Measurements from ENCODE around the gene MPHOSPH8.
"Not testable (repeated sequence)": the region's sequence is repeated elsewhere in the genome, so short reads cannot be mapped to it uniquely, and the experiment has no call there.

The MPHOSPH8 gene

GRCh38 chr13:19676168-19676567, 42.7 kb downstream of the MPHOSPH8 start:
- DNase-seq, result no peak
- peaks cover 16 to 48% (median 30%) of the 10 kb centered on the region in 4 experiments for H3K36me3 ChIP-seq (ENCODE audit: control insufficient read depth in 4 of 4, insufficient read depth in 4 of 4, low read length in 3 of 4)
- no peak overlapping the region for H3K4me3 ChIP-seq (ENCODE audit: control insufficient read depth in 1 of 7, extremely low read depth in 1 of 7, insufficient read depth in 4 of 7, low read depth in 2 of 7, low read length in 6 of 7)
- POLR2A ChIA-PET, result no interaction called here
- H3K9me3 ChIP-seq (ENCODE audit: control extremely low read depth in 1 of 5, control insufficient read depth in 4 of 5, insufficient read depth in 2 of 5, low read depth in 1 of 5, low read length in 4 of 5), result no peaks in the 10 kb centered on the region
- no peaks in the 10 kb centered on the region for H3K27me3 ChIP-seq (replicated peaks in 2 of 5; ENCODE audit: control insufficient read depth in 4 of 5, insufficient read depth in 5 of 5, low read length in 4 of 5)
- no peak overlapping the region for H3K27ac ChIP-seq (ENCODE audit: insufficient read depth in 1 of 2, low read depth in 1 of 2, low read length in 2 of 2, poor library complexity in 1 of 2, severe bottlenecking in 2 of 2)
- WGBS (ENCODE audit: insufficient coverage), result 100% methylated on average over 1 of the region's 3 CpGs
- H3K4me1 ChIP-seq (ENCODE audit: control extremely low read depth in 1 of 4, control insufficient read depth in 4 of 4, insufficient read depth in 4 of 4, low read length in 3 of 4), result peaks cover 0 to 17% (median 6%) of the 10 kb centered on the region in 4 experiments
- CTCF ChIA-PET, result interaction anchor here (0.9 kb wide), 1 partner anchor 11 kb away, joined by 3 read pairs; no protein-coding TSS in a partner anchor

- Histone ChIP-seq H3K4me1 (ENCODE audit: control extremely low read depth in 1 of 4, control insufficient read depth in 4 of 4, insufficient read depth in 4 of 4, low read length in 3 of 4) (peaks cover 0 to 17% (median 10%) of the 10 kb centered on the region in 4 experiments), H3K4me3 (ENCODE audit: control insufficient read depth in 1 of 7, extremely low read depth in 1 of 7, insufficient read depth in 4 of 7, low read depth in 2 of 7, low read length in 6 of 7) (no peak overlapping the region), H3K36me3 (ENCODE audit: control insufficient read depth in 4 of 4, insufficient read depth in 4 of 4, low read length in 3 of 4) (peaks cover 0 to 9% (median 4%) of the 10 kb centered on the region in 4 experiments), H3K27me3 (replicated peaks in 2 of 5; ENCODE audit: control insufficient read depth in 4 of 5, insufficient read depth in 5 of 5, low read length in 4 of 5) (no peaks in the 10 kb centered on the region), H3K27ac (ENCODE audit: insufficient read depth in 1 of 2, low read depth in 1 of 2, low read length in 2 of 2, poor library complexity in 1 of 2, severe bottlenecking in 2 of 2) (no peak overlapping the region), H3K9me3 (ENCODE audit: control extremely low read depth in 1 of 5, control insufficient read depth in 4 of 5, insufficient read depth in 2 of 5, low read depth in 1 of 5, low read length in 4 of 5) (no peaks in the 10 kb centered on the region)
- ChIA-PET POLR2A (no interaction called here), CTCF (interaction anchor here (0.9 to 1.0 kb wide), 2 partner anchors 11 to 16 kb away, joined by 3 to 4 read pairs; no protein-coding TSS in a partner anchor)
- DNase-seq, result no peak
- WGBS (ENCODE audit: insufficient coverage), result 95% methylated on average over 6 of the region's 7 CpGs
These were observed 47.3 kb downstream of the MPHOSPH8 start for GRCh38 chr13:19680751-19681150.

GRCh38 chr13:19681517-19681916, 48.1 kb downstream of the MPHOSPH8 start:
- H3K9me3 ChIP-seq (ENCODE audit: control extremely low read depth in 1 of 5, control insufficient read depth in 4 of 5, insufficient read depth in 2 of 5, low read depth in 1 of 5, low read length in 4 of 5), result no peaks in the 10 kb centered on the region
- DNase-seq, result peak in 2 of 3 donors; percentile 33 to 40
- peak overlapping the region in 1 of 7 experiments; percentile 42 for H3K4me3 ChIP-seq (ENCODE audit: control insufficient read depth in 1 of 7, extremely low read depth in 1 of 7, insufficient read depth in 4 of 7, low read depth in 2 of 7, low read length in 6 of 7)
- H3K36me3 ChIP-seq (ENCODE audit: control insufficient read depth in 4 of 4, insufficient read depth in 4 of 4, low read length in 3 of 4), result peaks cover 0 to 3% (median under 1%) of the 10 kb centered on the region in 4 experiments
- H3K4me1 ChIP-seq (ENCODE audit: control extremely low read depth in 1 of 4, control insufficient read depth in 4 of 4, insufficient read depth in 4 of 4, low read length in 3 of 4), result peaks cover 0 to 17% (median 10%) of the 10 kb centered on the region in 4 experiments
- H3K27me3 ChIP-seq (replicated peaks in 2 of 5; ENCODE audit: control insufficient read depth in 4 of 5, insufficient read depth in 5 of 5, low read length in 4 of 5), result no peaks in the 10 kb centered on the region
- WGBS (ENCODE audit: insufficient coverage), result 80% methylated on average over 1 of the region's 2 CpGs
- ChIA-PET POLR2A (interaction anchor here (0.7 kb wide), 1 partner anchor 8 kb away, joined by 4 read pairs; no protein-coding TSS in a partner anchor), CTCF (interaction anchor here (0.9 kb wide), 1 partner anchor 15 kb away, joined by 3 read pairs; no protein-coding TSS in a partner anchor)
- H3K27ac ChIP-seq (ENCODE audit: insufficient read depth in 1 of 2, low read depth in 1 of 2, low read length in 2 of 2, poor library complexity in 1 of 2, severe bottlenecking in 2 of 2), result no peak overlapping the region

- Histone ChIP-seq H3K27me3 (replicated peaks in 2 of 5; ENCODE audit: control insufficient read depth in 4 of 5, insufficient read depth in 5 of 5, low read length in 4 of 5) (no peaks in the 10 kb centered on the region), H3K27ac (ENCODE audit: insufficient read depth in 1 of 2, low read depth in 1 of 2, low read length in 2 of 2, poor library complexity in 1 of 2, severe bottlenecking in 2 of 2) (no peak overlapping the region), H3K4me1 (ENCODE audit: control extremely low read depth in 1 of 4, control insufficient read depth in 4 of 4, insufficient read depth in 4 of 4, low read length in 3 of 4) (peaks cover 0 to 6% (median 5%) of the 10 kb centered on the region in 4 experiments), H3K4me3 (ENCODE audit: control insufficient read depth in 1 of 7, extremely low read depth in 1 of 7, insufficient read depth in 4 of 7, low read depth in 2 of 7, low read length in 6 of 7) (no peak overlapping the region), H3K9me3 (ENCODE audit: control extremely low read depth in 1 of 5, control insufficient read depth in 4 of 5, insufficient read depth in 2 of 5, low read depth in 1 of 5, low read length in 4 of 5) (no peaks in the 10 kb centered on the region), H3K36me3 (ENCODE audit: control insufficient read depth in 4 of 4, insufficient read depth in 4 of 4, low read length in 3 of 4) (peaks cover 0 to 8% (median 2%) of the 10 kb centered on the region in 4 experiments)
- ChIA-PET POLR2A (no interaction called here), CTCF (no interaction called here)
- no peak for DNase-seq
- 100% methylated on average over 1 of the region's 5 CpGs for WGBS (ENCODE audit: insufficient coverage)
These were observed 51.6 kb downstream of the MPHOSPH8 start for GRCh38 chr13:19685034-19685433.

GRCh38 chr13:19685437-19685836, 52.0 kb downstream of the MPHOSPH8 start:
- no peaks in the 10 kb centered on the region for H3K9me3 ChIP-seq (ENCODE audit: control extremely low read depth in 1 of 5, control insufficient read depth in 4 of 5, insufficient read depth in 2 of 5, low read depth in 1 of 5, low read length in 4 of 5)
- H3K4me1 ChIP-seq (ENCODE audit: control extremely low read depth in 1 of 4, control insufficient read depth in 4 of 4, insufficient read depth in 4 of 4, low read length in 3 of 4), result peaks cover 0 to 6% (median 5%) of the 10 kb centered on the region in 4 experiments
- POLR2A ChIA-PET, result no interaction called here
- no peaks in the 10 kb centered on the region for H3K27me3 ChIP-seq (replicated peaks in 2 of 5; ENCODE audit: control insufficient read depth in 4 of 5, insufficient read depth in 5 of 5, low read length in 4 of 5)
- H3K36me3 ChIP-seq (ENCODE audit: control insufficient read depth in 4 of 4, insufficient read depth in 4 of 4, low read length in 3 of 4), result peaks cover 0 to 10% (median 2%) of the 10 kb centered on the region in 4 experiments
- CTCF ChIA-PET, result no interaction called here
- H3K4me3 ChIP-seq (ENCODE audit: control insufficient read depth in 1 of 7, extremely low read depth in 1 of 7, insufficient read depth in 4 of 7, low read depth in 2 of 7, low read length in 6 of 7), result no peak overlapping the region
- no peak for DNase-seq
- no peak overlapping the region for H3K27ac ChIP-seq (ENCODE audit: insufficient read depth in 1 of 2, low read depth in 1 of 2, low read length in 2 of 2, poor library complexity in 1 of 2, severe bottlenecking in 2 of 2)

- H3K27ac ChIP-seq (ENCODE audit: insufficient read depth in 1 of 2, low read depth in 1 of 2, low read length in 2 of 2, poor library complexity in 1 of 2, severe bottlenecking in 2 of 2); DNase-seq; H3K4me3 ChIP-seq (ENCODE audit: control insufficient read depth in 1 of 7, extremely low read depth in 1 of 7, insufficient read depth in 4 of 7, low read depth in 2 of 7, low read length in 6 of 7); H3K4me1 ChIP-seq (ENCODE audit: control extremely low read depth in 1 of 4, control insufficient read depth in 4 of 4, insufficient read depth in 4 of 4, low read length in 3 of 4); CTCF ChIA-PET; POLR2A ChIA-PET; H3K27me3 ChIP-seq (replicated peaks in 2 of 5; ENCODE audit: control insufficient read depth in 4 of 5, insufficient read depth in 5 of 5, low read length in 4 of 5); H3K9me3 ChIP-seq (ENCODE audit: control extremely low read depth in 1 of 5, control insufficient read depth in 4 of 5, insufficient read depth in 2 of 5, low read depth in 1 of 5, low read length in 4 of 5): not testable (repeated sequence)
- 97% methylated on average over 6 of the region's 8 CpGs for WGBS (ENCODE audit: insufficient coverage)
- peaks cover 7 to 21% (median 12%) of the 10 kb centered on the region in 4 experiments for H3K36me3 ChIP-seq (ENCODE audit: control insufficient read depth in 4 of 4, insufficient read depth in 4 of 4, low read length in 3 of 4)
These were observed 58.0 kb downstream of the MPHOSPH8 start for GRCh38 chr13:19691447-19691846.

- H3K27me3 ChIP-seq (replicated peaks in 2 of 5; ENCODE audit: control insufficient read depth in 4 of 5, insufficient read depth in 5 of 5, low read length in 4 of 5), result no peaks in the 10 kb centered on the region
- H3K4me1 ChIP-seq (ENCODE audit: control extremely low read depth in 1 of 4, control insufficient read depth in 4 of 4, insufficient read depth in 4 of 4, low read length in 3 of 4), result no peaks in the 10 kb centered on the region
- no peak for DNase-seq
- no peaks in the 10 kb centered on the region for H3K9me3 ChIP-seq (ENCODE audit: control extremely low read depth in 1 of 5, control insufficient read depth in 4 of 5, insufficient read depth in 2 of 5, low read depth in 1 of 5, low read length in 4 of 5)
- H3K36me3 ChIP-seq (ENCODE audit: control insufficient read depth in 4 of 4, insufficient read depth in 4 of 4, low read length in 3 of 4), result peaks cover 7 to 14% (median 12%) of the 10 kb centered on the region in 4 experiments
- H3K4me3 ChIP-seq (ENCODE audit: control insufficient read depth in 1 of 7, extremely low read depth in 1 of 7, insufficient read depth in 4 of 7, low read depth in 2 of 7, low read length in 6 of 7), result no peak overlapping the region
- WGBS (ENCODE audit: insufficient coverage), result no CpG with 5 or more reads among the region's 1 CpG
- no peak overlapping the region for H3K27ac ChIP-seq (ENCODE audit: insufficient read depth in 1 of 2, low read depth in 1 of 2, low read length in 2 of 2, poor library complexity in 1 of 2, severe bottlenecking in 2 of 2)
- POLR2A ChIA-PET, result no interaction called here
- CTCF ChIA-PET, result no interaction called here
These were observed 62.0 kb downstream of the MPHOSPH8 start for GRCh38 chr13:19695428-19695827.

All from common myeloid progenitor, CD34-positive (primary cell).